GM12872 (cell line): ENCODE measurements around the gene CNOT8.
A peak's percentile ranks its signal among the peaks of the same experiment; 100 is the strongest.

ENCODE experiments used
- TF ChIP-seq, protein P1 (sequence below): IDR thresholded peaks from 3 replicates; pipeline ENCODE4 v1.5.1; 2011; ENCODE audit warnings: low read depth, mild to moderate bottlenecking, low read length, moderate library complexity; ENCODE audit not compliant: insufficient read depth

The CNOT8 gene

DNA sequence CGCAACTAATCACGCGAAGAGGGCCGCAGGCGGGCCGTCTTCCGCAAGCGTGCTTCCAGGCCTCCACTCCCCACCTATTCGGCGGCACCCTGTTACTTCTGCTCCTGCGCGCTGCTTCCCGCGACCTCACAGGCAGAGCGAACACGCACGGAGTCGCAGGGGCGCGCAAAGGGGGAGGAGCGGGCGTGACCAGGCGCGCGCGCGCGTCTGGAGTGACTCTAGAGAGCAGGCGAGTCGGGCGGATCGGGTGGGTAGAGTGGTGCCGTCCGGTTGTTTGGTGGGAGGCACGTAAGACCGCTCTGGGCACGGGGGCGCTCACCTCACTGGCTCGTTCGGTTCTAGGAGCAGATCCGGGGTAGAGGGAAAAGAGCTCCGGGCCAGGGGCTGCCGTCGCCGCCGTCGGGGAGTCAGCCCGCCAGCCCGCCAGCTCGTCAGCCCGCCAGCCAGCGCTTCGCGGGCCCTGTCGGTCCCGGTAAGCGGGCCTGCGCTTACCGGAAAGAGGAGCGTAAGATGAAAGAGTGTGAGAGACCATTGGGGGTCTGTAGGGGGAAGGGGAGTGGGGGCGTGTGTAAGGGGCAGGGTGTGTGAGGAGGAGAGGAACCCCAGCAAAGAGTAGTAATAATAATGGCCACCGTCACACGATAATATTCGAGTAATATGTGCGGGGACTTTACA lies at the start of gene CNOT8:
CNOT8 (plus strand) TSS at position 331 of the 675 bp plus-strand sequence. CDS start 4,652 bp downstream, outside the sequence.
- TF ChIP-seq, protein P1, sequence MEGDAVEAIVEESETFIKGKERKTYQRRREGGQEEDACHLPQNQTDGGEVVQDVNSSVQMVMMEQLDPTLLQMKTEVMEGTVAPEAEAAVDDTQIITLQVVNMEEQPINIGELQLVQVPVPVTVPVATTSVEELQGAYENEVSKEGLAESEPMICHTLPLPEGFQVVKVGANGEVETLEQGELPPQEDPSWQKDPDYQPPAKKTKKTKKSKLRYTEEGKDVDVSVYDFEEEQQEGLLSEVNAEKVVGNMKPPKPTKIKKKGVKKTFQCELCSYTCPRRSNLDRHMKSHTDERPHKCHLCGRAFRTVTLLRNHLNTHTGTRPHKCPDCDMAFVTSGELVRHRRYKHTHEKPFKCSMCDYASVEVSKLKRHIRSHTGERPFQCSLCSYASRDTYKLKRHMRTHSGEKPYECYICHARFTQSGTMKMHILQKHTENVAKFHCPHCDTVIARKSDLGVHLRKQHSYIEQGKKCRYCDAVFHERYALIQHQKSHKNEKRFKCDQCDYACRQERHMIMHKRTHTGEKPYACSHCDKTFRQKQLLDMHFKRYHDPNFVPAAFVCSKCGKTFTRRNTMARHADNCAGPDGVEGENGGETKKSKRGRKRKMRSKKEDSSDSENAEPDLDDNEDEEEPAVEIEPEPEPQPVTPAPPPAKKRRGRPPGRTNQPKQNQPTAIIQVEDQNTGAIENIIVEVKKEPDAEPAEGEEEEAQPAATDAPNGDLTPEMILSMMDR = no peak

DNA sequence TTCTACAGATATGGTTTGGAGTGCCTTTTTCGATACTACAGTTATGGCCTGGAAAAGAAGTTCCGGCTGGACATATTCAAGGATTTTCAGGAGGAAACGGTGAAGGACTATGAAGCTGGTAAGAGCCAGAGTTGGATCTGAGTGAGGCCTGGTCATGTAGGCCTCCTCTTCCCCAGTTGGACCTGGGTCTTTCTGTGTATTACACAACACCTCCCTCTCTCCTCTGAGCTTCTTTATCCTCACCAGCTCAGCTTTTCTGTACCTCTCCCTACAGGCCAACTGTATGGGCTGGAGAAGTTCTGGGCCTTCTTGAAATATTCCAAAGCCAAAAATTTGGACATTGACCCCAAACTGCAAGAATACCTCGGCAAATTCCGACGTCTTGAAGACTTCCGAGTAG lies 47.2 kb upstream of the CNOT8 start:
- TF ChIP-seq, protein P1 = no peak

DNA sequence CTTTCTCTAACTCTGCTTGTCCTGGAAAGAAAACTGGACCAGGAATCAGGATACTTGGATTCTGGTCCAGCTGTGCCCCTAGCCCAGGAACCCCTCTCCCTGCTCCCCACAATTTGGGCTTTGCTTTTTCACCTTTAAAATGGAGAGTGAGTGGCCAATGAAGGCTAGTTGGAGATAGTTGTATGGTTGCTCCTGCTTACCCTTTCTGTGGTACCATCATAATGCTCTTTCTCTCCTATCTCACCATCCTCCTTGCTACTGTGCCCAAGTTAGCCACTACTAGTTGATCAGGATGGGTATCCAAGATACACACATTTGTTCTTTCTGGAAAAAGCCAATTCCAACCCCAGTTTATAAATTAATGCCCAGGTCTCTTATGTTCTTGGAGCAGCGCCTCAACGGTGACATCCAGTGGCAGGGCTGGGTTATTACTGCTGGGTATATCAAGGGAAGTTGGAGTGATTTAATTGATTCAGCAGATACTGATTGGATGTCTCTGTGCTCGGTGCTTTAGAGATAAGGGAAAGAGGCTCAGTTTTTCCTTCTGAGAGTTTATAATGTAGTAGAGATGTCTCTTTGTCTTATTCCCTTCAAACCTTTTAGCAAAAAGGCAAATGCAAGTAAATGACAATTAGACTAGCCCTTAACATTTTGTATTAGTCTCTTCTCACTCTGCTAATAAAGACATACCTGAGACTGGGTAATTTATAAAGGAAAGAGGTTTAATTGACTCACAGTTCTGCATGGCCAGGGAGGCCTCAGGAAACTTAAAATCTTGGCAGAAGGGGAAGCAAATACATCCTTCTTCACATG lies 46.6 kb upstream of the CNOT8 start:
- TF ChIP-seq, protein P1 = peak; percentile 78

DNA sequence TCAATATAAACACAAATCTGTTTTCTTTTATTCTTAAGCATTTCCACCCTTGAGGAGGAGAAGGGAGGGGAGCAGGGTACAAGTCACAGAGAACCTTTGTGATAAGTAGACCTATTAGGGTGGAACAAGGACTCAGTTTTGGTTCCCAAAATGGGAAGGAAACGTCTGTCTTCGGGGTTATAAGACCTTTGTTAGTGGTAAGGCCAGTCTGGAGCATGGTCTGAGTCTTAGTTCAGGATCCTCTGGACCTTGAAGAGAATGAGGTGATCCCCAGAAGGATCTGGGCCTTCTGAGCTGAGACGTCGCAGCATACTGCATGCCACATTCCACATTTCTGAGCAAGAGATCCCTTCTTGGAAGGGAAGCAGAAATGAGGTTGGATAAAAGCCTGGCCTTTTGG lies 45.3 kb upstream of the CNOT8 start:
- TF ChIP-seq, protein P1 = no peak

DNA sequence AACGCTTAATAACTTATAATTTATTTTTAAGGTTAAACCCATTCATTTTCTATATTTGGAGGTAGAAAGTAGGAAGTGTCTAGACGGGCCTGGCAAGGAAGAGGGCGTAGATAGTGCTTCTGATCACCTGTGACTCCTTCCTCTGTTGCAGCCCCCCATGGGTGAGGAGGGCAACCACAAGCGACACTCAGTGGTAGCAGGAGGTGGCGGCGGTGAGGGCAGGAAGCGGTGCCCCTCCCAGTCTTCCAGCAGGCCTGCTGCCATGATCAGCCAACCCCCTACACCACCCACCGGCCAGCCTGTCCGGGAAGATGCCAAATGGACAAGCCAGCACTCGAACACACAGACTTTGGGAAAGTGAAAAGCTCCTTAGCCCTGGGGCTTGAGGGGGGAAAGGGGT lies 44.7 kb upstream of the CNOT8 start:
- TF ChIP-seq, protein P1 = no peak

DNA sequence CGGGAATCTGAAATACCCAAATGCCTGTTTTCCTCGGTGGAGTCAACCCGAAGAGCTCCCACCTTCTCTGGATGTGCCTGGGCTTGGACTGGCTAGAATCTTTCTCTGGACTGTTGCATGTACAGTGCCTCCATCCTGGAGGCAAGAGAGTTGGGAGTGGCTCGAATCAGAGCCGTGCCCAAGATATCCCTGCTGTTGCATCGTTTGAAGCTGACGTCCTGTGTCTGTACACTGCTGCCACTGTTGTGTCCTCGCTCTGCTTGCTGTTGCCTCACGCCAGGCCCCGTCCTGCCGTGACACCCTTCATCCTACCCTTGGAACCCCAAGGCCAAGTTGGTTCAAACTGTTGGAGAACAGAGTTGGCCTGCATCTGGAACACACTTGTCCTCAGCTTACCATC lies 43.4 kb upstream of the CNOT8 start:
- TF ChIP-seq, protein P1 = no peak

DNA sequence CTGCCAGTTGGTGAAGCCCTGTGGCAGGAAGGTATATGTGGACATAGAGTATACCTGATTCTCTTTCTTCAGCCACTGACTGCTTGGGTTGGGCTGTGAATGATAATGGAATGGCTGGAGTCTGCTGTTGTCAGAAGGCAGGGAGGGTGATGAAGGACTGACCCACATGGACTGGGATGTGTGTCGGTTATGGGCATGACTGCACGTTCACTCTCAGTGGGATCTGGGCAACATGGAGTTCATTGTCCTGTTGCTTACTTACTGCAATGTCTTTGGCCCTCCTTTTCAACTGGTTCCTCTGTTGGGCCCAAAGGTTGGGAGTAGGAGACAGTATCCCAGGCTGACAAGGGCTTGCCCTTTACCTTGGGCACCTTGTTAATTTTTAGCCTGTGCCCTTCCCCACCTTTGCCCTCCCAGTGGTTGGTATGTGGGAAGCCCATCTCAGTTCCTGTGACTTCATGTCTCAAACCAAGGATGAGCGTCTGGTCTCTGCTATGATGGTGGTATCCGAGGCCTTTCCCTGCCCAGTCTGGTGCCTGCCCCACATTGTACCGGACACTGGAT lies 42.7 kb upstream of the CNOT8 start:
- TF ChIP-seq, protein P1 = no peak
